Panc1 (cell line): ENCODE data around the gene METTL9.

Experiments used
- CTCF ChIP-seq: fragments of 450-650 bp; IDR thresholded peaks from 2 replicates; pipeline ENCODE4 v1.5.1; 2017; ENCODE audit warnings: mild to moderate bottlenecking
- POLR2AphosphoS5 ChIP-seq: IDR thresholded peaks from 2 replicates; pipeline ENCODE4 v1.6.1; 2012; ENCODE audit warnings: mild to moderate bottlenecking, low read depth, low read length, moderate library complexity
- TCF7L2 ChIP-seq: IDR thresholded peaks from 2 replicates; pipeline ENCODE4 v1.6.1; 2011; ENCODE audit warnings: mild to moderate bottlenecking, low read depth, low read length, inconsistent platforms
- TF ChIP-seq, protein P1 (sequence below), 2 experiments: IDR thresholded peaks; 2 replicates each; pipeline ENCODE4 v1.6.1; 2011 to 2012; ENCODE audit warnings: low read depth in 2 of 2, control low read depth in 1 of 2, low read length in 1 of 2, mild to moderate bottlenecking in 1 of 2, moderate library complexity in 1 of 2; ENCODE audit not compliant: insufficient read depth in 1 of 2

- TF ChIP-seq, protein P1, sequence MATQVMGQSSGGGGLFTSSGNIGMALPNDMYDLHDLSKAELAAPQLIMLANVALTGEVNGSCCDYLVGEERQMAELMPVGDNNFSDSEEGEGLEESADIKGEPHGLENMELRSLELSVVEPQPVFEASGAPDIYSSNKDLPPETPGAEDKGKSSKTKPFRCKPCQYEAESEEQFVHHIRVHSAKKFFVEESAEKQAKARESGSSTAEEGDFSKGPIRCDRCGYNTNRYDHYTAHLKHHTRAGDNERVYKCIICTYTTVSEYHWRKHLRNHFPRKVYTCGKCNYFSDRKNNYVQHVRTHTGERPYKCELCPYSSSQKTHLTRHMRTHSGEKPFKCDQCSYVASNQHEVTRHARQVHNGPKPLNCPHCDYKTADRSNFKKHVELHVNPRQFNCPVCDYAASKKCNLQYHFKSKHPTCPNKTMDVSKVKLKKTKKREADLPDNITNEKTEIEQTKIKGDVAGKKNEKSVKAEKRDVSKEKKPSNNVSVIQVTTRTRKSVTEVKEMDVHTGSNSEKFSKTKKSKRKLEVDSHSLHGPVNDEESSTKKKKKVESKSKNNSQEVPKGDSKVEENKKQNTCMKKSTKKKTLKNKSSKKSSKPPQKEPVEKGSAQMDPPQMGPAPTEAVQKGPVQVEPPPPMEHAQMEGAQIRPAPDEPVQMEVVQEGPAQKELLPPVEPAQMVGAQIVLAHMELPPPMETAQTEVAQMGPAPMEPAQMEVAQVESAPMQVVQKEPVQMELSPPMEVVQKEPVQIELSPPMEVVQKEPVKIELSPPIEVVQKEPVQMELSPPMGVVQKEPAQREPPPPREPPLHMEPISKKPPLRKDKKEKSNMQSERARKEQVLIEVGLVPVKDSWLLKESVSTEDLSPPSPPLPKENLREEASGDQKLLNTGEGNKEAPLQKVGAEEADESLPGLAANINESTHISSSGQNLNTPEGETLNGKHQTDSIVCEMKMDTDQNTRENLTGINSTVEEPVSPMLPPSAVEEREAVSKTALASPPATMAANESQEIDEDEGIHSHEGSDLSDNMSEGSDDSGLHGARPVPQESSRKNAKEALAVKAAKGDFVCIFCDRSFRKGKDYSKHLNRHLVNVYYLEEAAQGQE (IDR thresholded peaks at IDR 0.05; ENCODE audit: insufficient read depth in 1 of 2, low read depth in 2 of 2, low read length in 1 of 2), result no peak
- TF ChIP-seq CTCF, result no peak
- no peak for TF ChIP-seq POLR2AphosphoS5
- no peak for TF ChIP-seq TCF7L2
Measured at GRCh38 chr16:21683184-21683583, 83.8 kb downstream of the METTL9 start.
